PC-9 (cell line): ENCODE results near the gene SLC35B2. TPM values are rescaled to one million over a fixed set of nuclear protein-coding genes. Genes with fewer than 3 reads are reported as not detected.
A peak's percentile ranks its signal among the peaks of the same experiment; 100 is the strongest.

Source experiments
- BruUV-seq: library from RNA; stranded (reverse); fragments of 400-500 nt; replicated peaks from 2 replicates; lab custom pipeline; 2021; lab: Mats Ljungman, UMichigan
- CTCF ChIA-PET: fragments of 300-600 bp; sonication (Branson Sonifier 250); formaldehyde crosslinking; loops from one replicate; lab custom pipeline; 2022; ENCODE audit warnings: antibody characterized with exemption; lab: Charles Lee
- POLR2A ChIA-PET: fragments of 300-600 bp; sonication (Branson Sonifier 250); formaldehyde crosslinking; loops from one replicate; lab custom pipeline; 2022; ENCODE audit warnings: antibody characterized with exemption; ENCODE audit not compliant: unreplicated experiment; lab: Charles Lee
- DNase-seq, 2 experiments: peaks; one replicate each; pipeline versions ENCODE4 v3.0.0 to v3.0.0-alpha.2; 2015 to 2022; ENCODE audit warnings: mixed read lengths in 1 of 2
- H2AFZ ChIP-seq: fragments of 200-600 bp; sonication (generic); 2 replicates; pipeline ENCODE4 v1.8.1; 2017; ENCODE audit warnings: antibody characterized with exemption
- H3F3A ChIP-seq: fragments of 200-600 bp; sonication (generic); 2 replicates; pipeline ENCODE4 v1.8.1; 2017; ENCODE audit warnings: antibody characterized with exemption, mild to moderate bottlenecking, low read depth; ENCODE audit not compliant: insufficient read depth
- H3K27ac ChIP-seq: fragments of 200-600 bp; sonication (generic); 2 replicates; pipeline ENCODE4 v1.6.1; 2016; ENCODE audit warnings: mixed run types
- H3K27me3 ChIP-seq: fragments of 200-600 bp; sonication (generic); 2 replicates; pipeline ENCODE4 v1.6.1; 2016; ENCODE audit warnings: low read depth, mixed run types; ENCODE audit not compliant: insufficient read depth
- H3K36me3 ChIP-seq: fragments of 200-600 bp; sonication (generic); 2 replicates; pipeline ENCODE4 v1.6.1; 2016; ENCODE audit warnings: low read depth, mixed run types
- H3K4me1 ChIP-seq: fragments of 200-600 bp; sonication (generic); replicated peaks from 2 replicates; pipeline ENCODE4 v1.6.1; 2016; ENCODE audit warnings: mixed run types; ENCODE audit not compliant: insufficient read depth
- H3K4me2 ChIP-seq: fragments of 200-600 bp; sonication (generic); 2 replicates; pipeline ENCODE4 v1.6.1; 2017; ENCODE audit warnings: mixed run types
- H3K4me3 ChIP-seq: fragments of 200-600 bp; sonication (generic); 2 replicates; pipeline ENCODE4 v1.6.1; 2016; ENCODE audit warnings: mixed run types
- H3K79me2 ChIP-seq: fragments of 200-600 bp; sonication (generic); 2 replicates; pipeline ENCODE4 v1.6.1; 2017; ENCODE audit warnings: low read depth, mixed run types
- H3K9me2 ChIP-seq: fragments of 200-600 bp; sonication (generic); 2 replicates; pipeline ENCODE4 v1.8.1; 2017; ENCODE audit warnings: mild to moderate bottlenecking; ENCODE audit not compliant: insufficient read depth
- H3K9me3 ChIP-seq: fragments of 200-600 bp; sonication (generic); 2 replicates; pipeline ENCODE4 v1.8.1; 2016; ENCODE audit warnings: low read depth; ENCODE audit not compliant: insufficient read depth
- H4K20me1 ChIP-seq: fragments of 200-600 bp; sonication (generic); 2 replicates; pipeline ENCODE4 v1.8.1; 2017; ENCODE audit not compliant: insufficient read depth
- CTCF ChIP-seq: fragments of 200-600 bp; sonication (generic); conservative IDR thresholded peaks from 2 replicates; pipeline ENCODE4 v1.6.1; 2017; ENCODE audit warnings: mixed run types, antibody characterized with exemption, mild to moderate bottlenecking, moderate library complexity
- EZH2 ChIP-seq: fragments of 200-600 bp; sonication (generic); IDR thresholded peaks from 2 replicates; pipeline ENCODE4 v1.8.0; 2017; ENCODE audit warnings: antibody characterized with exemption, low read depth
- intact Hi-C: fragments of 100-400 bp; cut with micrococcal nuclease; formaldehyde crosslinking; loops from one replicate; pipeline ENCODE4 v1.10.0; 2022; ENCODE audit not compliant: unreplicated experiment
- total RNA-seq: library from RNA; stranded (reverse); gene quantifications from 2 replicates; pipeline ENCODE4 v1.2.3, GENCODE V29; 2021

SLC35B2 gene
- total RNA-seq, 1 experiment from 2014 or later, result 59.7 TPM

DNA sequence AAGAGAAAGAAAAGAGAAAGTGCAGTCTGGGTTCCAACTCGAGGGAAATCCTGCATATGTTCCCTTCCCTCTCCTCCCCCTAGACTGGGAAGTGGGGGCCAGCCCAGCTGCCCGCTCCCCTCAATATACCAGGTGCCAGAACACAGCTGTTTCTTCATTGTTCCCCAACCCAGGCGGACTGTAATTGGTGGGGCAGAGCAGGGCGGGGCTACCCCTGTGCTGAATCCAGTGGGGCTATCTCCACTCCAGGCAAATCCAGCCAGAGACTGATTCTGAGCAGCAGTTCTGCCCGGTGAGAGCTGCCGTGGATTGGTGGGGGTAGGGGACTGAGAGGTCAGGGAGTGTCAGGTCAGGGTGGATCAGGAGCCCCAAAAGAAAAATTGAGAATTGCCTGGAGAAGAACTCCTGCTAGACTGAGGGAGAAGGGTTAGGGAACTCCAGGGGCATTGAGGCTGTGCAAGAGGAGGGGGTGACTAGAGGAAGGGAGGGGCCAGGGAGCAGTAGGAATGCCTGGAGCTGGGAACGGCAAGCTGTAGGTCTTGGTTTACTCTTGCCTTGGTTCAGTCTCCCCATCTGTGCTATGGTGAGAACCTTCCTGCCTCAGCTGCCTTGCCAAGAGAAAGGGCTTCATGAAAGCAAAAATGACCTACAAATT lies 40.5 kb downstream of the SLC35B2 start, which contains the start of gene MYMX:
MYMX (plus strand) TSS at position 250 of the 655 bp plus-strand sequence. CDS start 546 bp downstream, outside the sequence.
- DNase-seq, result no peak
- no TSS peak for BruUV-seq
- H2AFZ ChIP-seq, result no peak within 1 kb of the TSS
- no peaks in the 10 kb centered on the region for H3K9me2 ChIP-seq
- H3K4me3 ChIP-seq, result no peak within 1 kb of the TSS
- intact Hi-C loops, result no loop called here
- TF ChIP-seq CTCF (no peak), EZH2 (no peak)
- H3K27me3 ChIP-seq, result no peaks in the 10 kb centered on the region
- H3K27ac ChIP-seq, result no peak within 1 kb of the TSS; the same call in 1 of the 2 replicates
- 0 out of 2 replicates have a peak, but pooled peaks cover 4% of the 10 kb centered on the region for H3K79me2 ChIP-seq
- H3K36me3 ChIP-seq, result no peaks in the 10 kb centered on the region
- peaks cover 15% of the 10 kb centered on the region; the same call in 1 of the 2 replicates for H3F3A ChIP-seq
- CTCF ChIA-PET, result no interaction called here
- H3K9me3 ChIP-seq, result no peaks in the 10 kb centered on the region
- H3K4me1 ChIP-seq, result peaks cover 16% of the 10 kb centered on the region
- H4K20me1 ChIP-seq, result no peaks in the 10 kb centered on the region
- peak within 1 kb of the TSS; percentile 86; the same call in 1 of the 2 replicates for H3K4me2 ChIP-seq
- POLR2A ChIA-PET, result no interaction called here

DNA sequence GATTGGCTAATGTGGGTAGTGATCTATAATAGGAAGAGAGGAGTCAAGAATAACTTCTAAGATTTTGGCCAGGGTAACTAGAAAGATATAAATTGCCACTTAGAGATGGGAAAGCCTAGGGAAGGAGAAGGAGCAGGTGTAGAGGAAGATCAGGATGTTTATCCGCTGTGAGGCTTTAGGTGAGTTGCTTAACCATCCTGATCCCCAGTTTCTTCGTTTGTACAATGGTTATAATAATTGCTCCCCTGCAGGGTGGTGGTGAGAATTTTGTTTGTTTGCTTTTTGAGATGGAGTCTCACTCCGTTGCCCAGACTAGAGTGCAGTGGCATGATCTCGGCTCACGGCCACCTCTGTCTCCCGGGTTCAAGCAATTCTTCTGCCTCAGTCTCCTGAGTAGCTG lies 43.0 kb downstream of the SLC35B2 start:
- POLR2A ChIA-PET, result no interaction called here
- CTCF ChIA-PET, result interaction anchor here (0.6 kb wide), 1 partner anchor 82 kb away, joined by 5 read pairs; no protein-coding TSS in a partner anchor
- H3K4me3 ChIP-seq, result no peak overlapping the region
- no TSS peak for BruUV-seq
- no peaks in the 10 kb centered on the region for H3K9me3 ChIP-seq
- intact Hi-C loops, result no loop called here
- H4K20me1 ChIP-seq, result no peaks in the 10 kb centered on the region
- H3F3A ChIP-seq, result peaks cover 5% of the 10 kb centered on the region; the same call in 1 of the 2 replicates
- H3K4me2 ChIP-seq, result no peak overlapping the region
- no peaks in the 10 kb centered on the region for H3K9me2 ChIP-seq
- no peaks in the 10 kb centered on the region for H3K36me3 ChIP-seq
- TF ChIP-seq EZH2 (no peak), CTCF (no peak)
- no peaks in the 10 kb centered on the region for H3K79me2 ChIP-seq
- H3K27me3 ChIP-seq, result no peaks in the 10 kb centered on the region
- peaks cover 14% of the 10 kb centered on the region for H3K4me1 ChIP-seq
- H3K27ac ChIP-seq, result no peak overlapping the region
- no peak for DNase-seq
- H2AFZ ChIP-seq, result no peak overlapping the region

GRCh38 chr6:44211284-44211683 lies 46.0 kb downstream of the SLC35B2 start:
- Histone ChIP-seq H3K4me1 (no peaks in the 10 kb centered on the region), H3K36me3 (no peaks in the 10 kb centered on the region), H3K4me3 (no peak overlapping the region), H3K79me2 (no peaks in the 10 kb centered on the region), H4K20me1 (no peaks in the 10 kb centered on the region), H3K27ac (no peak overlapping the region), H2AFZ (no peak overlapping the region), H3F3A (no peaks in the 10 kb centered on the region), H3K9me2 (no peaks in the 10 kb centered on the region), H3K4me2 (no peak overlapping the region), H3K9me3 (no peaks in the 10 kb centered on the region), H3K27me3 (no peaks in the 10 kb centered on the region)
- ChIA-PET CTCF (interaction anchor here (0.6 kb wide), 1 partner anchor 110 kb away, joined by 5 read pairs; no protein-coding TSS in a partner anchor), POLR2A (no interaction called here)
- DNase-seq, result no peak
- no TSS peak for BruUV-seq
- TF ChIP-seq CTCF (no peak), EZH2 (no peak)
- intact Hi-C loops, result no loop called here
